GM12878 (cell line): Measurements from ENCODE around the gene DKK3. TPM values are rescaled to one million over a fixed set of nuclear protein-coding genes. Genes with fewer than 3 reads are reported as not detected.

ENCODE experiments used
- ATAC-seq: fragments of 200-7000 bp; cut with Tn5 transposase; 3 replicates; pipeline ENCODE4 v1.9.1; 2020; ENCODE audit warnings: mild to moderate bottlenecking, moderate library complexity
- BruUV-seq: library from RNA; stranded (reverse); fragments of 400-500 nt; replicated peaks from 2 replicates; lab custom pipeline; 2021; lab: Mats Ljungman, UMichigan
- CTCF ChIA-PET: fragments of 300-600 bp; sonication (Branson Sonifier 250); formaldehyde crosslinking; extraction: SDS; loops from one replicate; lab custom pipeline; 2021; ENCODE audit warnings: inconsistent platforms; lab: Yijun Ruan, JAX
- POLR2A ChIA-PET: fragments of 350-600 bp; formaldehyde crosslinking; extraction: SDS; loops from one replicate; lab custom pipeline; 2021; ENCODE audit warnings: inconsistent platforms; lab: Charles Lee
- RAD21 ChIA-PET: fragments of 300-600 bp; sonication (Branson Sonifier 250); formaldehyde crosslinking; loops from one replicate; lab custom pipeline; 2023; ENCODE audit warnings: antibody characterized with exemption; ENCODE audit not compliant: unreplicated experiment; lab: Charles Lee
- SMC1A ChIA-PET: fragments of 300-600 bp; sonication (Branson Sonifier 250); formaldehyde crosslinking; loops from one replicate; lab custom pipeline; 2023; ENCODE audit not compliant: unreplicated experiment, uncharacterized antibody; lab: Charles Lee
- DNase-seq: peaks from one replicate; pipeline ENCODE4 v3.0.0-alpha.2; 2011; ENCODE audit warnings: low read depth, low spot score
- FAIRE-seq: peaks from 3 replicates; lab custom pipeline; 2011; peaks lifted over from hg19 to GRCh38; lab: Jason Lieb, UNC
- H2AFZ ChIP-seq: 2 replicates; pipeline ENCODE4 v1.6.0; 2011; ENCODE audit warnings: low read depth, low read length, control low read depth; ENCODE audit not compliant: control insufficient read depth
- H3K27ac ChIP-seq: 2 replicates; pipeline ENCODE4 v1.5.1; 2011; ENCODE audit warnings: control low read depth; ENCODE audit not compliant: control insufficient read depth, insufficient read depth
- H3K27me3 ChIP-seq, 2 experiments: replicated peaks in 1 of 2; 2 replicates each; pipeline versions ENCODE4 v1.6.0 to v1.6.1; 2011; ENCODE audit warnings: low read length in 1 of 2; ENCODE audit not compliant: control insufficient read depth in 2 of 2, insufficient read depth in 2 of 2
- H3K36me3 ChIP-seq, 2 experiments: 2 replicates each; pipeline ENCODE4 v1.5.1; 2011; ENCODE audit warnings: low read length in 1 of 2; ENCODE audit not compliant: control insufficient read depth in 2 of 2, insufficient read depth in 2 of 2
- H3K4me1 ChIP-seq: 2 replicates; pipeline ENCODE4 v1.6.1; 2011; ENCODE audit warnings: mild to moderate bottlenecking, low read length, moderate library complexity, mixed read lengths; ENCODE audit not compliant: control insufficient read depth, insufficient read depth
- H3K4me2 ChIP-seq: 2 replicates; pipeline ENCODE4 v1.6.0; 2011; ENCODE audit warnings: control low read depth; ENCODE audit not compliant: control insufficient read depth, insufficient read depth
- H3K4me3 ChIP-seq: fragments of 200-600 bp; sonication (generic); 2 replicates; pipeline ENCODE4 v1.5.1; 2016
- H3K79me2 ChIP-seq: 2 replicates; pipeline ENCODE4 v1.6.0; 2011; ENCODE audit warnings: low read length; ENCODE audit not compliant: control insufficient read depth, insufficient read depth
- H3K9ac ChIP-seq: 2 replicates; pipeline ENCODE4 v1.8.0; 2011; ENCODE audit warnings: low read length, control low read depth, mixed read lengths; ENCODE audit not compliant: control insufficient read depth, insufficient read depth
- H3K9me3 ChIP-seq: replicated peaks from 3 replicates; pipeline ENCODE4 v1.5.1; 2011; ENCODE audit warnings: mild to moderate bottlenecking, low read length; ENCODE audit not compliant: control insufficient read depth, insufficient read depth
- H4K20me1 ChIP-seq: 2 replicates; pipeline ENCODE4 v1.6.0; 2011; ENCODE audit not compliant: control insufficient read depth, insufficient read depth
- ATF3 ChIP-seq: IDR thresholded peaks from 2 replicates; pipeline ENCODE4 v1.6.1; 2011; ENCODE audit warnings: low read depth, mild to moderate bottlenecking, low read length, moderate library complexity, borderline replicate concordance; ENCODE audit errors: extremely low read depth
- CBX5 ChIP-seq: sonication (generic); IDR thresholded peaks from 2 replicates; pipeline ENCODE4 v1.6.1; 2016; ENCODE audit warnings: low read depth, moderate library complexity, mild to moderate bottlenecking, inconsistent platforms
- CEBPB ChIP-seq, 2 experiments: fragments of 150-350 bp in 1 of 2; IDR thresholded peaks; 2 replicates each; pipeline ENCODE4 v1.6.1; 2012 to 2014; ENCODE audit warnings: low read depth in 2 of 2, low read length in 2 of 2, borderline replicate concordance in 1 of 2, inconsistent platforms in 1 of 2
- CHD2 ChIP-seq: IDR thresholded peaks from 2 replicates; pipeline ENCODE4 v1.6.1; 2011; ENCODE audit warnings: low read depth, low read length, improper control_type of control experiment, borderline replicate concordance
- CHD4 ChIP-seq: fragments of 200-600 bp; sonication (generic); IDR thresholded peaks from 2 replicates; pipeline ENCODE4 v1.6.1; 2016; ENCODE audit warnings: mild to moderate bottlenecking
- CREM ChIP-seq: IDR thresholded peaks from 2 replicates; pipeline ENCODE4 v1.6.1; 2014; ENCODE audit warnings: antibody characterized with exemption, low read depth
- DPF2 ChIP-seq: fragments of 450-650 bp; IDR thresholded peaks from 2 replicates; pipeline ENCODE4 v1.6.1; 2017; ENCODE audit warnings: mild to moderate bottlenecking
- EP300 ChIP-seq, 2 experiments: fragments of 150-350 bp in 1 of 2; IDR thresholded peaks; 2 replicates each; pipeline ENCODE4 v1.6.1; 2011 to 2012; ENCODE audit warnings: low read depth in 2 of 2, low read length in 2 of 2, borderline replicate concordance in 1 of 2, improper control_type of control experiment in 1 of 2, inconsistent platforms in 1 of 2; ENCODE audit not compliant: control insufficient read depth in 1 of 2
- EZH2 ChIP-seq: IDR thresholded peaks from 2 replicates; pipeline ENCODE4 v1.6.1; 2012; ENCODE audit warnings: low read depth, mild to moderate bottlenecking, control low read depth, inconsistent platforms, low read length, borderline replicate concordance; ENCODE audit not compliant: control insufficient read depth
- JUNB ChIP-seq: IDR thresholded peaks from 2 replicates; pipeline ENCODE4 v1.6.1; 2016; ENCODE audit warnings: antibody characterized with exemption, mild to moderate bottlenecking
- NFXL1 ChIP-seq: fragments of 450-650 bp; IDR thresholded peaks from 2 replicates; pipeline ENCODE4 v1.6.1; 2017; ENCODE audit warnings: antibody characterized with exemption, mild to moderate bottlenecking, borderline replicate concordance
- RBBP5 ChIP-seq: fragments of 200-600 bp; sonication (generic); conservative IDR thresholded peaks from 2 replicates; pipeline ENCODE4 v1.6.1; 2016
- SMARCA5 ChIP-seq: fragments of 450-650 bp; IDR thresholded peaks from 2 replicates; pipeline ENCODE4 v1.6.1; 2017; ENCODE audit warnings: mild to moderate bottlenecking
- STAT3 ChIP-seq: IDR thresholded peaks from 2 replicates; pipeline ENCODE4 v1.6.1; 2011; ENCODE audit warnings: low read depth, low read length, improper control_type of control experiment
- USF1 ChIP-seq: IDR thresholded peaks from 2 replicates; pipeline ENCODE4 v1.6.1; 2011; ENCODE audit warnings: borderline replicate concordance, low read depth, mild to moderate bottlenecking, moderate library complexity, mixed read lengths, low read length; ENCODE audit not compliant: insufficient read depth; ENCODE audit errors: extremely low read length
- ZNF384 ChIP-seq: IDR thresholded peaks from 2 replicates; pipeline ENCODE4 v1.6.1; 2012; ENCODE audit warnings: low read depth, mild to moderate bottlenecking, low read length, improper control_type of control experiment, borderline replicate concordance
- WGBS: methylation state at CpG from one replicate; pipeline ENCODE4 v1.1.6; 2016; ENCODE audit warnings: low lambda C conversion rate; ENCODE audit not compliant: insufficient replicate concordance, insufficient coverage; ENCODE audit errors: missing lambda C conversion rate; 5-methylcytosine and 5-hydroxymethylcytosine counted together
- in situ Hi-C: fragments of 300-500 bp; cut with MboI; formaldehyde crosslinking; loops from 9 replicates; pipeline ENCODE4 v1.14.3; 2018; ENCODE audit warnings: mixed read lengths
- intact Hi-C: fragments of 100-400 bp; cut with micrococcal nuclease; formaldehyde crosslinking; loops from one replicate; pipeline ENCODE4 v1.14.2; 2022; ENCODE audit not compliant: unreplicated experiment
- polyA plus RNA-seq, 11 experiments: library from polyadenylated mRNA; depleted of rRNA in 4 of 11; unstranded in 6 of 11; stranded (reverse) in 5 of 11; fragments of >200 nt; fragmentation: Nextera tagmentation in 4 of 11; fragmentation: Illumina TruSeq in 1 of 11; extraction: Ambion mirVana in 4 of 11; extraction: Trizol in 1 of 11; gene quantifications; 1 replicate in 1 of 11; 2 replicates in 10 of 11; pipeline versions ENCODE4 v1.2.1 to v1.2.3, GENCODE V29; 2011 to 2016; ENCODE audit warnings: inconsistent platforms in 2 of 11, missing spikeins in 2 of 11, low read depth in 1 of 11
- total RNA-seq, 4 experiments: library from RNA; depleted of rRNA in 3 of 4; stranded (reverse); fragments of >200 nt in 3 of 4; fragmentation: Illumina TruSeq in 1 of 4; extraction: Trizol in 1 of 4; gene quantifications; 2 replicates each; pipeline versions ENCODE4 v1.2.1 to v1.2.3, GENCODE V29; 2013 to 2021

Gene DKK3
- total and polyA plus RNA-seq, 10 of the 15 experiments (the other 5 are each of a cell fraction or from before 2014, with no cell fraction given): 0.07 to 0.16 (median 0.15) TPM; not detected in 7

GRCh38 chr11:11949482-11949881 lies 58.9 kb downstream of the DKK3 start (continued):
- TF ChIP-seq NFXL1 (no peak), SMARCA5 (no peak), EZH2 (no peak), RBBP5 (no peak)

GRCh38 chr11:11948242-11948947 lies 60.0 kb downstream of the DKK3 start:
- intact Hi-C loops (no loop called here), in situ Hi-C loops (no loop called here)
- H3K4me1 ChIP-seq: no peaks in the 10 kb centered on the region
- H3K36me3 ChIP-seq: peaks cover 0 to 19% of the 10 kb centered on the region in 2 experiments; a peak in 2 of 4 replicates
- DNase-seq (no peak), FAIRE-seq (peak; percentile 23), ATAC-seq (no peak)
- no peak overlapping the region for H3K27ac ChIP-seq
- BruUV-seq: no TSS peak
- H2AFZ ChIP-seq: no peak overlapping the region
- no peak overlapping the region for H3K4me2 ChIP-seq
- ChIA-PET RAD21 (no interaction called here), POLR2A (no interaction called here), CTCF (interaction anchor here (0.8 to 2.6 kb wide), 3 partner anchors 13 to 718 kb away, joined by 3 to 8 read pairs (median 4); no protein-coding TSS in a partner anchor), SMC1A (interaction anchor here (1.5 to 1.6 kb wide), 3 partner anchors 8 to 130 kb away, joined by 3 read pairs; no protein-coding TSS in a partner anchor)
- H3K9me3 ChIP-seq: no peaks in the 10 kb centered on the region
- H3K79me2 ChIP-seq: no peaks in the 10 kb centered on the region
- no peaks in the 10 kb centered on the region for H4K20me1 ChIP-seq
- no peaks in the 10 kb centered on the region for H3K27me3 ChIP-seq
- 95% methylated on average over 2 of the region's 2 CpGs for WGBS
- H3K9ac ChIP-seq: no peak overlapping the region
- no peak overlapping the region for H3K4me3 ChIP-seq
- no peak for TF ChIP-seq ZNF384
- no peak for TF ChIP-seq CBX5
- no peak for TF ChIP-seq CEBPB (IDR thresholded peaks at IDR 0.05; ENCODE audit: borderline replicate concordance in 1 of 2, low read depth in 2 of 2, low read length in 2 of 2)
- no peak for TF ChIP-seq ATF3
- TF ChIP-seq USF1: no peak
- TF ChIP-seq CREM: no peak
- TF ChIP-seq CHD4: no peak
- no peak for TF ChIP-seq CHD2
- TF ChIP-seq DPF2: no peak
- no peak for TF ChIP-seq JUNB
- TF ChIP-seq EP300 (IDR thresholded peaks at IDR 0.05; ENCODE audit: borderline replicate concordance in 1 of 2, control insufficient read depth in 1 of 2, low read depth in 2 of 2, low read length in 2 of 2): no peak
- no peak for TF ChIP-seq STAT3
